SJCRH30 (cell line): ENCODE data around the gene TBL1X. TPM values are rescaled to one million over a fixed set of nuclear protein-coding genes. Genes with fewer than 3 reads are reported as not detected.

Source experiments
- DNase-seq, 2 experiments: peaks; one replicate each; pipeline ENCODE4 v3.0.0-alpha.2; 2015 to 2020
- H3K27ac ChIP-seq: fragments of 250-450 bp; sonication (Bioruptor Pico); 2 replicates; pipeline ENCODE4 v1.5.1; 2020; ENCODE audit warnings: mild to moderate bottlenecking, moderate library complexity
- H3K27me3 ChIP-seq: fragments of 250-450 bp; sonication (Bioruptor Pico); 2 replicates; pipeline ENCODE4 v1.5.1; 2020; ENCODE audit warnings: mild to moderate bottlenecking, moderate library complexity
- H3K36me3 ChIP-seq: fragments of 250-450 bp; sonication (Bioruptor Pico); 2 replicates; pipeline ENCODE4 v1.5.1; 2020; ENCODE audit warnings: mild to moderate bottlenecking, moderate library complexity
- H3K4me1 ChIP-seq: fragments of 250-450 bp; sonication (Bioruptor Pico); 2 replicates; pipeline ENCODE4 v1.5.1; 2020; ENCODE audit warnings: mild to moderate bottlenecking, moderate library complexity
- H3K4me3 ChIP-seq: fragments of 250-450 bp; sonication (Bioruptor Pico); 2 replicates; pipeline ENCODE4 v1.5.1; 2020; ENCODE audit warnings: mild to moderate bottlenecking, moderate library complexity
- H3K9me3 ChIP-seq: fragments of 250-450 bp; sonication (Bioruptor Pico); replicated peaks from 2 replicates; pipeline ENCODE4 v1.5.1; 2020; ENCODE audit warnings: mild to moderate bottlenecking, moderate library complexity
- total RNA-seq: library from RNA; depleted of rRNA; stranded (reverse); fragments of >200 nt; shearing (Covaris generic); gene quantifications from 2 replicates; pipeline ENCODE4 v1.2.3, GENCODE V29; 2014

The TBL1X gene
- total RNA-seq, 1 experiment from 2014 or later: 26.3 TPM

- peaks cover 12% of the 10 kb centered on the region for H3K4me1 ChIP-seq
- no peaks in the 10 kb centered on the region for H3K27me3 ChIP-seq
- no peak overlapping the region for H3K4me3 ChIP-seq
- H3K9me3 ChIP-seq: no peaks in the 10 kb centered on the region
- no peak for DNase-seq
- H3K27ac ChIP-seq: no peak overlapping the region
- no peaks in the 10 kb centered on the region for H3K36me3 ChIP-seq
Observed at GRCh38 chrX:9644335-9644734, 179.5 kb downstream of the TBL1X start.

- no peak overlapping the region for H3K4me3 ChIP-seq
- DNase-seq: no peak
- no peak overlapping the region for H3K27ac ChIP-seq
- H3K36me3 ChIP-seq: no peaks in the 10 kb centered on the region
- H3K27me3 ChIP-seq: no peaks in the 10 kb centered on the region
- H3K9me3 ChIP-seq: no peaks in the 10 kb centered on the region
- H3K4me1 ChIP-seq: peaks cover 12% of the 10 kb centered on the region
Observed at GRCh38 chrX:9646471-9647224, 181.8 kb downstream of the TBL1X start.

GRCh38 chrX:9647431-9647830 lies 182.6 kb downstream of the TBL1X start:
- Histone ChIP-seq H3K27me3 (no peaks in the 10 kb centered on the region), H3K27ac (no peak overlapping the region), H3K4me1 (peaks cover 9% of the 10 kb centered on the region), H3K4me3 (no peak overlapping the region), H3K9me3 (no peaks in the 10 kb centered on the region), H3K36me3 (no peaks in the 10 kb centered on the region)
- DNase-seq: no peak

- H3K27me3 ChIP-seq: no peaks in the 10 kb centered on the region
- H3K4me3 ChIP-seq: no peak overlapping the region
- H3K9me3 ChIP-seq: no peaks in the 10 kb centered on the region
- no peaks in the 10 kb centered on the region for H3K4me1 ChIP-seq
- no peak for DNase-seq
- peaks cover 5% of the 10 kb centered on the region; the same call in 1 of the 2 replicates for H3K36me3 ChIP-seq
- H3K27ac ChIP-seq: no peak overlapping the region
Observed at GRCh38 chrX:9650091-9650490, 185.2 kb downstream of the TBL1X start.

- H3K27me3 ChIP-seq: no peaks in the 10 kb centered on the region
- no peak overlapping the region for H3K4me3 ChIP-seq
- peak; percentile 22 to 39 for DNase-seq
- no peaks in the 10 kb centered on the region for H3K4me1 ChIP-seq
- no peak overlapping the region for H3K27ac ChIP-seq
- H3K9me3 ChIP-seq: no peaks in the 10 kb centered on the region
- peaks cover 13% of the 10 kb centered on the region; the same call in 1 of the 2 replicates for H3K36me3 ChIP-seq
Observed at GRCh38 chrX:9651737-9652136, 186.9 kb downstream of the TBL1X start.

- H3K4me1 ChIP-seq: no peaks in the 10 kb centered on the region
- H3K9me3 ChIP-seq: no peaks in the 10 kb centered on the region
- no peak overlapping the region for H3K27ac ChIP-seq
- H3K36me3 ChIP-seq: peaks cover 19% of the 10 kb centered on the region
- no peak overlapping the region for H3K4me3 ChIP-seq
- DNase-seq: no peak
- H3K27me3 ChIP-seq: no peaks in the 10 kb centered on the region
Observed at GRCh38 chrX:9654929-9655328, 190.1 kb downstream of the TBL1X start.

GRCh38 chrX:9656277-9656676 lies 191.4 kb downstream of the TBL1X start:
- Histone ChIP-seq H3K36me3 (peaks cover 19% of the 10 kb centered on the region), H3K27me3 (no peaks in the 10 kb centered on the region), H3K27ac (no peak overlapping the region), H3K4me1 (no peaks in the 10 kb centered on the region), H3K9me3 (no peaks in the 10 kb centered on the region), H3K4me3 (no peak overlapping the region)
- no peak for DNase-seq

- no peak overlapping the region for H3K27ac ChIP-seq
Observed at GRCh38 chrX:9656871-9657270, 192.0 kb downstream of the TBL1X start.

GRCh38 chrX:9657590-9658256 lies 192.9 kb downstream of the TBL1X start:
- DNase-seq: no peak
- H3K4me1 ChIP-seq: no peaks in the 10 kb centered on the region

More at GRCh38 chrX:9656871-9657270, 192.0 kb downstream of the TBL1X start:
- Histone ChIP-seq H3K4me1 (no peaks in the 10 kb centered on the region), H3K27me3 (no peaks in the 10 kb centered on the region), H3K36me3 (peaks cover 19% of the 10 kb centered on the region), H3K4me3 (no peak overlapping the region), H3K9me3 (no peaks in the 10 kb centered on the region)
- no peak for DNase-seq

GRCh38 chrX:9658409-9658808 lies 193.6 kb downstream of the TBL1X start:
- H3K4me1 ChIP-seq: no peaks in the 10 kb centered on the region
- no peak overlapping the region for H3K27ac ChIP-seq
- H3K4me3 ChIP-seq: no peak overlapping the region
- DNase-seq: no peak
- H3K36me3 ChIP-seq: peaks cover 22% of the 10 kb centered on the region
- no peaks in the 10 kb centered on the region for H3K27me3 ChIP-seq
- H3K9me3 ChIP-seq: no peaks in the 10 kb centered on the region

More at GRCh38 chrX:9657590-9658256, 192.9 kb downstream of the TBL1X start:
- Histone ChIP-seq H3K36me3 (peaks cover 22% of the 10 kb centered on the region), H3K27me3 (no peaks in the 10 kb centered on the region), H3K27ac (no peak overlapping the region), H3K9me3 (no peaks in the 10 kb centered on the region), H3K4me3 (no peak overlapping the region)

- Histone ChIP-seq H3K27ac (no peak overlapping the region), H3K4me3 (no peak overlapping the region), H3K9me3 (no peaks in the 10 kb centered on the region), H3K36me3 (peaks cover 20% of the 10 kb centered on the region), H3K4me1 (no peaks in the 10 kb centered on the region), H3K27me3 (no peaks in the 10 kb centered on the region)
- DNase-seq: no peak
Observed at GRCh38 chrX:9659571-9660195, 194.8 kb downstream of the TBL1X start.

- no peak for DNase-seq
- Histone ChIP-seq H3K27ac (no peak overlapping the region), H3K4me3 (no peak overlapping the region), H3K27me3 (no peaks in the 10 kb centered on the region), H3K36me3 (peaks cover 9% of the 10 kb centered on the region), H3K4me1 (no peaks in the 10 kb centered on the region), H3K9me3 (no peaks in the 10 kb centered on the region; the same call in 1 of the 2 replicates)
Observed at GRCh38 chrX:9662148-9662547, 197.3 kb downstream of the TBL1X start.

- no peaks in the 10 kb centered on the region for H3K27me3 ChIP-seq
- H3K36me3 ChIP-seq: peaks cover 3% of the 10 kb centered on the region
- no peaks in the 10 kb centered on the region for H3K4me1 ChIP-seq
- no peaks in the 10 kb centered on the region; the same call in 1 of the 2 replicates for H3K9me3 ChIP-seq
- no peak overlapping the region for H3K27ac ChIP-seq
- no peak overlapping the region for H3K4me3 ChIP-seq
- DNase-seq: no peak
Observed at GRCh38 chrX:9663216-9663615, 198.4 kb downstream of the TBL1X start.

GRCh38 chrX:9664224-9664623 lies 199.4 kb downstream of the TBL1X start:
- no peak for DNase-seq
- Histone ChIP-seq H3K27me3 (no peaks in the 10 kb centered on the region), H3K4me3 (no peak overlapping the region), H3K36me3 (peaks cover 3% of the 10 kb centered on the region), H3K9me3 (no peaks in the 10 kb centered on the region; the same call in 1 of the 2 replicates), H3K4me1 (0 out of 2 replicates have a peak, but pooled peaks cover 4% of the 10 kb centered on the region), H3K27ac (no peak overlapping the region)

GRCh38 chrX:9665113-9665512 lies 200.3 kb downstream of the TBL1X start:
- Histone ChIP-seq H3K27me3 (no peaks in the 10 kb centered on the region), H3K36me3 (peaks cover 3% of the 10 kb centered on the region), H3K27ac (no peak overlapping the region)

More at GRCh38 chrX:9665113-9665512, 200.3 kb downstream of the TBL1X start:
- Histone ChIP-seq H3K9me3 (no peaks in the 10 kb centered on the region; the same call in 1 of the 2 replicates), H3K4me3 (no peak overlapping the region), H3K4me1 (0 out of 2 replicates have a peak, but pooled peaks cover 4% of the 10 kb centered on the region)
- no peak for DNase-seq
